ENCODE measurements around the gene SPTY2D1.
A peak's percentile ranks its signal among the peaks of the same experiment; 100 is the strongest.
"Not testable (repeated sequence)": the region's sequence is repeated elsewhere in the genome, so short reads cannot be mapped to it uniquely, and the experiment has no call there.

Gene SPTY2D1

GRCh38 chr11:18617688-18618341 is 16.3 kb downstream of the SPTY2D1 start:
- DNase-seq, result peak; percentile 20 to 23

GRCh38 chr11:18615628-18616392 is 18.3 kb downstream of the SPTY2D1 start:
- DNase-seq, result no peak

GRCh38 chr11:18614667-18615066 is 19.5 kb downstream of the SPTY2D1 start:
- DNase-seq, result no peak

GRCh38 chr11:18612394-18612793 is 21.7 kb downstream of the SPTY2D1 start:
- DNase-seq, result no peak

- DNase-seq, result no peak
These were observed 22.9 kb downstream of the SPTY2D1 start for GRCh38 chr11:18611196-18611595.

GRCh38 chr11:18608376-18608775 is 25.8 kb downstream of the SPTY2D1 start:
- DNase-seq, result no peak

GRCh38 chr11:18600915-18601569 is 33.1 kb downstream of the SPTY2D1 start:
- no peak for DNase-seq

GRCh38 chr11:18599739-18600230 is 34.4 kb downstream of the SPTY2D1 start, which contains the start of gene MISFA:
Gene MISFA, plus strand, starts transcription at chr11:18599789. Its CDS starts 140 bp downstream, at chr11:18599929.
- no peak for DNase-seq

GRCh38 chr11:18594999-18595749 is 39.0 kb downstream of the SPTY2D1 start:
- no peak for DNase-seq

- DNase-seq, result not testable (repeated sequence)
These were observed 40.1 kb downstream of the SPTY2D1 start for GRCh38 chr11:18594088-18594487.

GRCh38 chr11:18590571-18590970 is 43.6 kb downstream of the SPTY2D1 start:
- no peak for DNase-seq

GRCh38 chr11:18588297-18589252 is 45.6 kb downstream of the SPTY2D1 start, which contains the start of gene UEVLD:
Gene UEVLD, minus strand, starts transcription at chr11:18588734. Its CDS starts 80 bp downstream, at chr11:18588654.
- DNase-seq, result peak; percentile 48 to 57

GRCh38 chr11:18581825-18582224 is 52.3 kb downstream of the SPTY2D1 start:
- no peak for DNase-seq

- DNase-seq, result no peak
These were observed 53.9 kb downstream of the SPTY2D1 start for GRCh38 chr11:18580113-18580766.

- no peak for DNase-seq
These were observed 55.1 kb downstream of the SPTY2D1 start for GRCh38 chr11:18578975-18579598.

GRCh38 chr11:18575361-18575760 is 58.8 kb downstream of the SPTY2D1 start:
- DNase-seq, result no peak

GRCh38 chr11:18567081-18567480 is 67.1 kb downstream of the SPTY2D1 start:
- DNase-seq, result no peak

- no peak for DNase-seq
These were observed 67.7 kb downstream of the SPTY2D1 start for GRCh38 chr11:18566406-18566805.

- no peak for DNase-seq
These were observed 70.0 kb downstream of the SPTY2D1 start for GRCh38 chr11:18564149-18564548.

- DNase-seq, result no peak
These were observed 70.9 kb downstream of the SPTY2D1 start for GRCh38 chr11:18563090-18563730.
